ENCODE results near the gene MAG.

MAG gene

GRCh38 chr19:35254341-35255297 is 37.3 kb upstream of the MAG start:
- Histone ChIP-seq H3K4me1 (ENCODE audit: control insufficient read depth, insufficient read depth, low read length) (no peaks in the 10 kb centered on the region), H3K27me3 (ENCODE audit: control insufficient read depth, insufficient read depth, low read length) (peaks cover 37% of the 10 kb centered on the region), H3K4me2 (ENCODE audit: low read length) (no peak overlapping the region), H3K4me3 (ENCODE audit: low read length) (no peak overlapping the region), H3K9ac (ENCODE audit: low read depth, low read length) (no peak overlapping the region), H3K36me3 (ENCODE audit: insufficient read depth, low read length) (no peaks in the 10 kb centered on the region), H3K9me3 (replicated peaks; ENCODE audit: low read length) (no peaks in the 10 kb centered on the region)

GRCh38 chr19:35256566-35256965 is 35.4 kb upstream of the MAG start:
- H3K4me1 ChIP-seq (ENCODE audit: control insufficient read depth, insufficient read depth, low read length) = no peaks in the 10 kb centered on the region
- no peak overlapping the region for H3K4me2 ChIP-seq (ENCODE audit: low read length)
- H3K9me3 ChIP-seq (replicated peaks; ENCODE audit: low read length) = no peaks in the 10 kb centered on the region
- H3K27me3 ChIP-seq (ENCODE audit: control insufficient read depth, insufficient read depth, low read length) = peaks cover 44% of the 10 kb centered on the region
- H3K9ac ChIP-seq (ENCODE audit: low read depth, low read length) = no peak overlapping the region
- H3K4me3 ChIP-seq (ENCODE audit: low read length) = no peak overlapping the region
- no peaks in the 10 kb centered on the region for H3K36me3 ChIP-seq (ENCODE audit: insufficient read depth, low read length)

GRCh38 chr19:35257113-35257461 is 34.9 kb upstream of the MAG start:
- H3K9ac ChIP-seq (ENCODE audit: low read depth, low read length) = no peak overlapping the region
- no peaks in the 10 kb centered on the region for H3K9me3 ChIP-seq (replicated peaks; ENCODE audit: low read length)
- H3K4me3 ChIP-seq (ENCODE audit: low read length) = no peak overlapping the region
- H3K36me3 ChIP-seq (ENCODE audit: insufficient read depth, low read length) = no peaks in the 10 kb centered on the region
- H3K4me1 ChIP-seq (ENCODE audit: control insufficient read depth, insufficient read depth, low read length) = no peaks in the 10 kb centered on the region
- peaks cover 49% of the 10 kb centered on the region for H3K27me3 ChIP-seq (ENCODE audit: control insufficient read depth, insufficient read depth, low read length)
- H3K4me2 ChIP-seq (ENCODE audit: low read length) = no peak overlapping the region

GRCh38 chr19:35260694-35261304 is 31.2 kb upstream of the MAG start:
- H3K27me3 ChIP-seq (ENCODE audit: control insufficient read depth, insufficient read depth, low read length) = peaks cover 68% of the 10 kb centered on the region
- no peak overlapping the region for H3K4me2 ChIP-seq (ENCODE audit: low read length)
- no peak overlapping the region for H3K4me3 ChIP-seq (ENCODE audit: low read length)
- H3K9ac ChIP-seq (ENCODE audit: low read depth, low read length) = no peak overlapping the region
- H3K4me1 ChIP-seq (ENCODE audit: control insufficient read depth, insufficient read depth, low read length) = peaks cover under 1% of the 10 kb centered on the region
- no peaks in the 10 kb centered on the region for H3K36me3 ChIP-seq (ENCODE audit: insufficient read depth, low read length)
- no peaks in the 10 kb centered on the region for H3K9me3 ChIP-seq (replicated peaks; ENCODE audit: low read length)

- Histone ChIP-seq H3K36me3 (ENCODE audit: insufficient read depth, low read length) (no peaks in the 10 kb centered on the region), H3K4me3 (ENCODE audit: low read length) (no peak overlapping the region), H3K9me3 (replicated peaks; ENCODE audit: low read length) (no peaks in the 10 kb centered on the region), H3K27me3 (ENCODE audit: control insufficient read depth, insufficient read depth, low read length) (peaks cover 64% of the 10 kb centered on the region), H3K9ac (ENCODE audit: low read depth, low read length) (no peak overlapping the region), H3K4me2 (ENCODE audit: low read length) (no peak overlapping the region), H3K4me1 (ENCODE audit: control insufficient read depth, insufficient read depth, low read length) (peaks cover 4% of the 10 kb centered on the region)
Measured at GRCh38 chr19:35261356-35262100, 30.4 kb upstream of the MAG start.

GRCh38 chr19:35262101-35262761 is 29.7 kb upstream of the MAG start:
- Histone ChIP-seq H3K4me2 (ENCODE audit: low read length) (no peak overlapping the region), H3K4me3 (ENCODE audit: low read length) (no peak overlapping the region), H3K36me3 (ENCODE audit: insufficient read depth, low read length) (no peaks in the 10 kb centered on the region), H3K27me3 (ENCODE audit: control insufficient read depth, insufficient read depth, low read length) (peaks cover 60% of the 10 kb centered on the region), H3K4me1 (ENCODE audit: control insufficient read depth, insufficient read depth, low read length) (peaks cover 4% of the 10 kb centered on the region), H3K9ac (ENCODE audit: low read depth, low read length) (no peak overlapping the region), H3K9me3 (replicated peaks; ENCODE audit: low read length) (no peaks in the 10 kb centered on the region)

- Histone ChIP-seq H3K9me3 (replicated peaks; ENCODE audit: low read length) (no peaks in the 10 kb centered on the region), H3K9ac (ENCODE audit: low read depth, low read length) (no peak overlapping the region), H3K27me3 (ENCODE audit: control insufficient read depth, insufficient read depth, low read length) (peaks cover 44% of the 10 kb centered on the region), H3K4me2 (ENCODE audit: low read length) (no peak overlapping the region), H3K4me1 (ENCODE audit: control insufficient read depth, insufficient read depth, low read length) (peaks cover 4% of the 10 kb centered on the region), H3K36me3 (ENCODE audit: insufficient read depth, low read length) (no peaks in the 10 kb centered on the region), H3K4me3 (ENCODE audit: low read length) (no peak overlapping the region)
Measured at GRCh38 chr19:35264268-35265125, 27.5 kb upstream of the MAG start.

- Histone ChIP-seq H3K4me3 (ENCODE audit: low read length) (no peak overlapping the region), H3K27me3 (ENCODE audit: control insufficient read depth, insufficient read depth, low read length) (peaks cover 38% of the 10 kb centered on the region), H3K4me1 (ENCODE audit: control insufficient read depth, insufficient read depth, low read length) (peaks cover 7% of the 10 kb centered on the region), H3K4me2 (ENCODE audit: low read length) (no peak overlapping the region), H3K9me3 (replicated peaks; ENCODE audit: low read length) (no peaks in the 10 kb centered on the region), H3K36me3 (ENCODE audit: insufficient read depth, low read length) (peaks cover 3% of the 10 kb centered on the region), H3K9ac (ENCODE audit: low read depth, low read length) (no peak overlapping the region)
Measured at GRCh38 chr19:35265126-35265899, 26.6 kb upstream of the MAG start.

GRCh38 chr19:35265900-35266519 is 26.0 kb upstream of the MAG start:
- H3K9ac ChIP-seq (ENCODE audit: low read depth, low read length) = no peak overlapping the region
- H3K27me3 ChIP-seq (ENCODE audit: control insufficient read depth, insufficient read depth, low read length) = peaks cover 33% of the 10 kb centered on the region
- peaks cover 10% of the 10 kb centered on the region for H3K36me3 ChIP-seq (ENCODE audit: insufficient read depth, low read length)
- peaks cover 7% of the 10 kb centered on the region for H3K4me1 ChIP-seq (ENCODE audit: control insufficient read depth, insufficient read depth, low read length)
- H3K4me3 ChIP-seq (ENCODE audit: low read length) = no peak overlapping the region
- H3K9me3 ChIP-seq (replicated peaks; ENCODE audit: low read length) = no peaks in the 10 kb centered on the region
- no peak overlapping the region for H3K4me2 ChIP-seq (ENCODE audit: low read length)

Measured in skeletal muscle satellite cell (primary cell).